ENCODE results near the gene CKAP4.

Gene CKAP4

GRCh38 chr12:106282457-106283097, 34.8 kb upstream of the CKAP4 start:
- peaks cover 48% of the 10 kb centered on the region for H3K27me3 Mint-ChIP-seq
- no peak overlapping the region for H3K27ac Mint-ChIP-seq
- intact Hi-C loops (cut with micrococcal nuclease): loop anchor here (1.0 kb wide), 1 partner anchor 55 kb away; no protein-coding TSS in a partner anchor
- peaks cover 31% of the 10 kb centered on the region for H3K4me1 Mint-ChIP-seq (ENCODE audit: low read depth)
- no peaks in the 10 kb centered on the region for H3K36me3 Mint-ChIP-seq (ENCODE audit: low read depth)
- H3K9me3 Mint-ChIP-seq: peaks cover 13% of the 10 kb centered on the region
- H3K4me3 Mint-ChIP-seq: no peak overlapping the region

GRCh38 chr12:106281804-106282203, 34.0 kb upstream of the CKAP4 start:
- Mint-ChIP-seq H3K27ac (no peak overlapping the region), H3K27me3 (peaks cover 49% of the 10 kb centered on the region), H3K4me3 (no peak overlapping the region), H3K4me1 (ENCODE audit: low read depth) (peaks cover 28% of the 10 kb centered on the region), H3K9me3 (peaks cover 13% of the 10 kb centered on the region), H3K36me3 (ENCODE audit: low read depth) (no peaks in the 10 kb centered on the region)
- intact Hi-C loops (cut with micrococcal nuclease): loop anchor here (1.0 kb wide), 1 partner anchor 55 kb away; no protein-coding TSS in a partner anchor

GRCh38 chr12:106281056-106281782, 33.4 kb upstream of the CKAP4 start:
- Mint-ChIP-seq H3K4me1 (ENCODE audit: low read depth) (peaks cover 28% of the 10 kb centered on the region), H3K9me3 (peaks cover 13% of the 10 kb centered on the region), H3K36me3 (ENCODE audit: low read depth) (no peaks in the 10 kb centered on the region), H3K27ac (no peak overlapping the region), H3K27me3 (peaks cover 45% of the 10 kb centered on the region), H3K4me3 (no peak overlapping the region)
- intact Hi-C loops (cut with micrococcal nuclease): no loop called here

GRCh38 chr12:106280106-106280505, 32.3 kb upstream of the CKAP4 start:
- Mint-ChIP-seq H3K27ac (no peak overlapping the region), H3K4me1 (ENCODE audit: low read depth) (peaks cover 39% of the 10 kb centered on the region), H3K4me3 (no peak overlapping the region), H3K36me3 (ENCODE audit: low read depth) (no peaks in the 10 kb centered on the region), H3K9me3 (peaks cover 13% of the 10 kb centered on the region), H3K27me3 (peaks cover 41% of the 10 kb centered on the region)
- intact Hi-C loops (cut with micrococcal nuclease): no loop called here

- Mint-ChIP-seq H3K27ac (no peak overlapping the region), H3K4me1 (ENCODE audit: low read depth) (peaks cover 37% of the 10 kb centered on the region), H3K27me3 (peaks cover 25% of the 10 kb centered on the region), H3K36me3 (ENCODE audit: low read depth) (no peaks in the 10 kb centered on the region), H3K9me3 (no peaks in the 10 kb centered on the region), H3K4me3 (no peak overlapping the region)
- intact Hi-C loops (cut with micrococcal nuclease): no loop called here
Observed at GRCh38 chr12:106276032-106276740, 28.4 kb upstream of the CKAP4 start.

- H3K9me3 Mint-ChIP-seq: no peaks in the 10 kb centered on the region
- H3K27ac Mint-ChIP-seq: no peak overlapping the region
- peaks cover 42% of the 10 kb centered on the region for H3K4me1 Mint-ChIP-seq (ENCODE audit: low read depth)
- H3K36me3 Mint-ChIP-seq (ENCODE audit: low read depth): no peaks in the 10 kb centered on the region
- intact Hi-C loops (cut with micrococcal nuclease): no loop called here
- no peak overlapping the region for H3K4me3 Mint-ChIP-seq
- H3K27me3 Mint-ChIP-seq: peaks cover 30% of the 10 kb centered on the region
Observed at GRCh38 chr12:106275458-106275857, 27.6 kb upstream of the CKAP4 start.

GRCh38 chr12:106274575-106275121, 26.8 kb upstream of the CKAP4 start:
- Mint-ChIP-seq H3K27ac (no peak overlapping the region), H3K27me3 (peaks cover 30% of the 10 kb centered on the region), H3K4me1 (ENCODE audit: low read depth) (peaks cover 47% of the 10 kb centered on the region), H3K4me3 (no peak overlapping the region), H3K36me3 (ENCODE audit: low read depth) (no peaks in the 10 kb centered on the region), H3K9me3 (no peaks in the 10 kb centered on the region)
- intact Hi-C loops (cut with micrococcal nuclease): no loop called here

- Mint-ChIP-seq H3K27me3 (peaks cover 28% of the 10 kb centered on the region), H3K36me3 (ENCODE audit: low read depth) (no peaks in the 10 kb centered on the region), H3K4me3 (no peak overlapping the region), H3K9me3 (no peaks in the 10 kb centered on the region), H3K4me1 (ENCODE audit: low read depth) (peaks cover 46% of the 10 kb centered on the region), H3K27ac (no peak overlapping the region)
- intact Hi-C loops (cut with micrococcal nuclease): no loop called here
Observed at GRCh38 chr12:106274012-106274411, 26.2 kb upstream of the CKAP4 start.

- Mint-ChIP-seq H3K4me1 (ENCODE audit: low read depth) (peaks cover 48% of the 10 kb centered on the region), H3K36me3 (ENCODE audit: low read depth) (no peaks in the 10 kb centered on the region), H3K9me3 (no peaks in the 10 kb centered on the region), H3K27ac (no peak overlapping the region), H3K4me3 (no peak overlapping the region), H3K27me3 (peaks cover 25% of the 10 kb centered on the region)
- intact Hi-C loops (cut with micrococcal nuclease): no loop called here
Observed at GRCh38 chr12:106273491-106273890, 25.7 kb upstream of the CKAP4 start.

GRCh38 chr12:106271575-106272505, 24.0 kb upstream of the CKAP4 start:
- Mint-ChIP-seq H3K27me3 (peaks cover 15% of the 10 kb centered on the region), H3K9me3 (no peaks in the 10 kb centered on the region), H3K4me3 (no peak overlapping the region), H3K27ac (no peak overlapping the region), H3K36me3 (ENCODE audit: low read depth) (no peaks in the 10 kb centered on the region), H3K4me1 (ENCODE audit: low read depth) (peaks cover 53% of the 10 kb centered on the region)
- intact Hi-C loops (cut with micrococcal nuclease): no loop called here

- Mint-ChIP-seq H3K27me3 (peaks cover 15% of the 10 kb centered on the region), H3K27ac (no peak overlapping the region), H3K36me3 (ENCODE audit: low read depth) (no peaks in the 10 kb centered on the region), H3K4me3 (no peak overlapping the region), H3K4me1 (ENCODE audit: low read depth) (peaks cover 46% of the 10 kb centered on the region), H3K9me3 (no peaks in the 10 kb centered on the region)
- intact Hi-C loops (cut with micrococcal nuclease): no loop called here
Observed at GRCh38 chr12:106269150-106269771, 21.4 kb upstream of the CKAP4 start.

GRCh38 chr12:106267535-106267934, 19.7 kb upstream of the CKAP4 start:
- no peak overlapping the region for H3K27ac Mint-ChIP-seq
- H3K4me3 Mint-ChIP-seq: no peak overlapping the region
- H3K27me3 Mint-ChIP-seq: peaks cover 12% of the 10 kb centered on the region
- no peaks in the 10 kb centered on the region for H3K9me3 Mint-ChIP-seq
- H3K36me3 Mint-ChIP-seq (ENCODE audit: low read depth): no peaks in the 10 kb centered on the region
- intact Hi-C loops (cut with micrococcal nuclease): no loop called here
- H3K4me1 Mint-ChIP-seq (ENCODE audit: low read depth): peaks cover 41% of the 10 kb centered on the region

- intact Hi-C loops (cut with micrococcal nuclease): no loop called here
- no peaks in the 10 kb centered on the region for H3K36me3 Mint-ChIP-seq (ENCODE audit: low read depth)
- H3K27ac Mint-ChIP-seq: no peak overlapping the region
- no peaks in the 10 kb centered on the region for H3K9me3 Mint-ChIP-seq
- peaks cover 11% of the 10 kb centered on the region for H3K27me3 Mint-ChIP-seq
- H3K4me1 Mint-ChIP-seq (ENCODE audit: low read depth): peaks cover 36% of the 10 kb centered on the region
- H3K4me3 Mint-ChIP-seq: no peak overlapping the region
Observed at GRCh38 chr12:106265116-106265515, 17.3 kb upstream of the CKAP4 start.
